T-helper 17 cell (primary cell): Measurements from ENCODE around the gene CTBP2. TPM values are rescaled to one million over a fixed set of nuclear protein-coding genes. Genes with fewer than 3 reads are reported as not detected.

Experiments used
- ATAC-seq: fragments of 150-1000 bp; cut with Tn5 transposase; 2 replicates; pipeline ENCODE4 v1.10.0; 2021; ENCODE audit warnings: mild to moderate bottlenecking, moderate library complexity
- DNase-seq, 3 donors: peaks; one replicate each; pipeline versions ENCODE4 v3.0.0 to v3.0.0-alpha.2; 2020 to 2021
- H3K9me3 ChIP-seq: one replicate; pipeline ENCODE4 v1.7.0; 2013; ENCODE audit warnings: low read length, mild to moderate bottlenecking; ENCODE audit not compliant: control insufficient read depth, poor library complexity, severe bottlenecking
- H3K27ac Mint-ChIP-seq: one replicate; pipeline ENCODE4 v1.8.0; 2022; ENCODE audit warnings: mild to moderate bottlenecking, moderate library complexity, mixed read lengths
- H3K27me3 Mint-ChIP-seq: one replicate; pipeline ENCODE4 v1.8.0; 2022; ENCODE audit warnings: mixed read lengths
- H3K36me3 Mint-ChIP-seq: one replicate; pipeline ENCODE4 v1.8.0; 2022; ENCODE audit warnings: low read depth, mixed read lengths
- H3K4me1 Mint-ChIP-seq: one replicate; pipeline ENCODE4 v1.8.0; 2022; ENCODE audit warnings: mild to moderate bottlenecking, mixed read lengths
- H3K4me3 Mint-ChIP-seq: one replicate; pipeline ENCODE4 v1.8.0; 2022; ENCODE audit warnings: mild to moderate bottlenecking, moderate library complexity, mixed read lengths
- total RNA-seq, 4 donors: library from RNA in 2 of 4; stranded (reverse) in 2 of 4; gene quantifications; one replicate each; pipeline ENCODE4 v1.2.3 and lab custom pipeline; 2022 to 2026

The CTBP2 gene
- total RNA-seq, 2 donors from 2014 or later = 1.3 to 1.5 TPM

DNA sequence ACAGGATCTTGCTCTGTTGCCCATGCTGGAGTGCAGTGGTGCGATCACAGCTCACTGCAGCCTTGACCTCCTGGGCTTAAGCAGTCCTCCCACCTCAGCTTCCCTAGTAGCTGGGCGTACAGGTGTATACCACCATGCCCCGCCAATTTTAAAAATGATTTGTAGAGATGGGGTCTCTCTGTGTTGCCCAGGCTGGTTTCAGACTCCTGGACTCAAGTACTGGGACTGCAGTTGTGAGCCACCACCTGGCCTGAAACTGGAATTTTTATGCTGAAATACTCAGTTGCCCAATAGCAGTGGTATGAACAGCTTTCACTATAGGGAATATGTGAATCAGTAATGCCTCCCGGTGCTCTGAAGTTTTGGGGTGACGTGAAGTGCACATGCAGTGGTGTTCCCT lies 210.8 kb downstream of the CTBP2 start:
- Mint-ChIP-seq H3K27me3 (no peaks in the 10 kb centered on the region), H3K4me1 (peaks cover 35% of the 10 kb centered on the region), H3K27ac (no peak overlapping the region), H3K36me3 (peaks cover 7% of the 10 kb centered on the region), H3K4me3 (no peak overlapping the region)
- DNase-seq = no peak
- no peaks in the 10 kb centered on the region for H3K9me3 ChIP-seq
- no peak for ATAC-seq

- no peaks in the 10 kb centered on the region for H3K9me3 ChIP-seq
- H3K4me3 Mint-ChIP-seq = no peak overlapping the region
- no peaks in the 10 kb centered on the region for H3K27me3 Mint-ChIP-seq
- no peak for ATAC-seq
- peaks cover 44% of the 10 kb centered on the region for H3K4me1 Mint-ChIP-seq
- peaks cover 7% of the 10 kb centered on the region for H3K36me3 Mint-ChIP-seq
- DNase-seq = no peak
- H3K27ac Mint-ChIP-seq = no peak overlapping the region
These were observed 213.4 kb downstream of the CTBP2 start for GRCh38 chr10:124946945-124947344.

GRCh38 chr10:124944982-124945381 lies 215.4 kb downstream of the CTBP2 start:
- H3K4me1 Mint-ChIP-seq = peaks cover 51% of the 10 kb centered on the region
- H3K4me3 Mint-ChIP-seq = no peak overlapping the region
- no peaks in the 10 kb centered on the region for H3K9me3 ChIP-seq
- peaks cover 7% of the 10 kb centered on the region for H3K36me3 Mint-ChIP-seq
- no peak for ATAC-seq
- no peak overlapping the region for H3K27ac Mint-ChIP-seq
- no peaks in the 10 kb centered on the region for H3K27me3 Mint-ChIP-seq
- no peak for DNase-seq

DNA sequence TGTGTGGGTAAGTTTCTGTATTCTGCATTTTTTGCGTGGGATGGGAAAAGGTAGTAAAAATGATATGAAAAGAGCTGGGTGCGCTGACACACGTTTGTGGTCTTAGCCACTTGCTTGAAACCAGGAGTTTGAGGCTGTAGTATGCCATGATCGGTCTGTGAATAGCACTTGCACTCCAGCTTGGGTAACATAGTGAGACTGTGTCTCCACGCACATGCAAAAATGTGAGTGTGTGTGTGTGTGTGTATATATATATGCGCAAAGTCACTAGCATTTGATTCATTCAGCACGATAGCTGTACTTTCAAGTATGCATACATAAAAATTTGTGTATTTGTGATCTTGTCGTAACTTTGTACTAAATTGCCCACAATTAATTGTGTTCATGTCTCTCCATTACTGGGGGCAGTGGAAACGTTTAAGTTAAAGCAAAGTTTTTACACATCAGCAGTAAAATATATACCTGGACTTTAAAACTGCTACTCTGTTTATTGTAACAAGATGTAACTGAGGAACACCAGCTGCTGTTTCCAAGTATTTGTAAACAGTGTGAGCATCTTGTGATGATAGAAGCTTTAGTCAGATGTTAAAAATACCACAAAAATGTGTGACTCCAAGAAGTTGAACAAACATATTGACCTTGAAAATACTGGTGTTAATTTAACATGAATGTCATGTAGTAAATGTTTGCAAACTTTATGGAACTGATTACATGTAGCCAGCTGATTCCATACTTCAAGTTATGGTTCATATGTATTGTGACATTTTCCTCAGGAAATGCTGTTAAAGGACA lies 216.9 kb downstream of the CTBP2 start:
- Mint-ChIP-seq H3K4me3 (peak overlapping the region; percentile 41), H3K27ac (no peak overlapping the region)

DNA sequence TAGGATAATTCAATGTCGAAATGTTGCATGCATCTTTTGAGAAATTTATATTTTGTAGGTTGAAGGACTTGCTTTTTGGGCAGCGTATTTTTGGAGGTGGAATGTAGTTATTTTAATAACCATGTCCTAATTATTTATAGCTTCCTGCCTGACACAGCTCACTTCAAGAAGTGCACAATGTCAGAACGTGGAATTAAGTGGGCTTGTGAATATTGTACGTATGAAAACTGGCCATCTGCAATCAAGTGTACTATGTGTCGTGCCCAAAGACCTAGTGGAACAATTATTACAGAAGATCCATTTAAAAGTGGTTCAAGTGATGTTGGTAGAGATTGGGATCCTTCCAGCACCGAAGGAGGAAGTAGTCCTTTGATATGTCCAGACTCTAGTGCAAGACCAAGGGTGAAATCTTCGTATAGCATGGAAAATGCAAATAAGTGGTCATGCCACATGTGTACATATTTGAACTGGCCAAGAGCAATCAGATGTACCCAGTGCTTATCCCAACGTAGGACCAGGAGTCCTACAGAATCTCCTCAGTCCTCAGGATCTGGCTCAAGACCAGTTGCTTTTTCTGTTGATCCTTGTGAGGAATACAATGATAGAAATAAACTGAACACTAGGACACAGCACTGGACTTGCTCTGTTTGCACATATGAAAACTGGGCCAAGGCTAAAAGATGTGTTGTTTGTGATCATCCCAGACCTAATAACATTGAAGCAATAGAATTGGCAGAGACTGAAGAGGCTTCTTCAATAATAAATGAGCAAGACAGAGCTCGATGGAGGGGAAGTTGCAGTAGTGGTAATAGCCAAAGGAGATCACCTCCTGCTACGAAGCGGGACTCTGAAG lies 217.8 kb downstream of the CTBP2 start:
- Mint-ChIP-seq H3K27ac (peak overlapping the region; percentile 39), H3K27me3 (no peaks in the 10 kb centered on the region), H3K4me1 (peaks cover 40% of the 10 kb centered on the region), H3K36me3 (no peaks in the 10 kb centered on the region), H3K4me3 (peak overlapping the region; percentile 41)
- ATAC-seq (no peak), DNase-seq (no peak)
- no peaks in the 10 kb centered on the region for H3K9me3 ChIP-seq

More for the DNA sequence above, 216.9 kb downstream of the CTBP2 start:
- ATAC-seq (no peak), DNase-seq (no peak)
- H3K4me1 Mint-ChIP-seq = peaks cover 45% of the 10 kb centered on the region
- peaks cover 5% of the 10 kb centered on the region for H3K36me3 Mint-ChIP-seq
- no peaks in the 10 kb centered on the region for H3K9me3 ChIP-seq
- H3K27me3 Mint-ChIP-seq = no peaks in the 10 kb centered on the region

DNA sequence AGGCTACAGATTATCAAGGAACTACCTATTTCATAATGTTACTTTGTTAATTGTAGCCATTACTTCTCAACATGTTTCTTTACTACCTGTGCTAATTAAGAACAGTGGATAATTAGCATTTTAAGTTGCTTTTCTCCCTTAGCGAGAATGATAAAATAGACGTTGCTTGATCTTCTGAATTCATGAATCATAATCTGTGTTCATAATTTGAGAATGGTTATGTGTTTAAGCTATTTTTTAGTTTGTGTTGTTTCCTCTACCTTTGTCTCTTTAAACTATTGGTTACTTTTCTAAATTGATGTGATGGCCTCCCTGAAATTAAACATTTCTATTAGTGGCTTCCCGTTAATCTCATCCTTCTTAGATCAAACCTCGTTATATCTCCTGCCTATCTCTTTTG lies 218.5 kb downstream of the CTBP2 start, which contains the start of gene ZRANB1:
Gene ZRANB1 (plus strand): TSS at position 301 of the 400 bp plus-strand sequence. CDS start 371 bp downstream, outside the sequence.
- Mint-ChIP-seq H3K27me3 (no peaks in the 10 kb centered on the region), H3K4me3 (peak within 1 kb of the TSS; percentile 41)

GRCh38 chr10:124939290-124939689 lies 221.1 kb downstream of the CTBP2 start:
- H3K27ac Mint-ChIP-seq = no peak overlapping the region
- no peaks in the 10 kb centered on the region for H3K9me3 ChIP-seq
- no peaks in the 10 kb centered on the region for H3K27me3 Mint-ChIP-seq
- peaks cover 47% of the 10 kb centered on the region for H3K4me1 Mint-ChIP-seq
- no peak for DNase-seq
- H3K36me3 Mint-ChIP-seq = no peaks in the 10 kb centered on the region
- no peak overlapping the region for H3K4me3 Mint-ChIP-seq
- no peak for ATAC-seq

More for the DNA sequence above, 218.5 kb downstream of the CTBP2 start, which contains the start of gene ZRANB1:
- no peaks in the 10 kb centered on the region for H3K9me3 ChIP-seq
- peaks cover 32% of the 10 kb centered on the region for H3K4me1 Mint-ChIP-seq
- no peak for ATAC-seq
- DNase-seq = no peak
- H3K27ac Mint-ChIP-seq = peak within 1 kb of the TSS; percentile 39
- H3K36me3 Mint-ChIP-seq = no peaks in the 10 kb centered on the region

DNA sequence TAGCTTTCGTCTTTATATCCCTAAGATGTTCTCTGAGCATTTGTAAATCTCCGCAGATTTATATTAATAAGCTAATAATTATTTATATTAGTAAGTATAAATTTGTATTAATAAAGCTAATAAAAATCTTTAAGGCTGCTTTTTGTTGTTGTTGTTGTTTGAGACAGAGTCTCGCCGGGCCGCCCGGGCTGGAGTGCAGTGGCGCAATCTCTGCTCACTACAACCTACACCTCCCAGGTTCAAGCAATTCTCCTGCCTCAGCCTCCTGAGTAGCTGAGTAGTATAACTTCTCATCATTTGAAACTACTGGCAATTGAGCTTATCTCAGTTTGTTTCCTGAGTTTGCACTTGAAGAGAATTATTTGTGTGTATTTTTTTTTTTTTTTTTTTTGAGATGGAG lies 223.6 kb downstream of the CTBP2 start:
- no peaks in the 10 kb centered on the region for H3K9me3 ChIP-seq
- no peak overlapping the region for H3K27ac Mint-ChIP-seq
- H3K4me3 Mint-ChIP-seq = no peak overlapping the region
- no peaks in the 10 kb centered on the region for H3K36me3 Mint-ChIP-seq
- DNase-seq (no peak), ATAC-seq (no peak)
- H3K27me3 Mint-ChIP-seq = no peaks in the 10 kb centered on the region
- peaks cover 35% of the 10 kb centered on the region for H3K4me1 Mint-ChIP-seq

DNA sequence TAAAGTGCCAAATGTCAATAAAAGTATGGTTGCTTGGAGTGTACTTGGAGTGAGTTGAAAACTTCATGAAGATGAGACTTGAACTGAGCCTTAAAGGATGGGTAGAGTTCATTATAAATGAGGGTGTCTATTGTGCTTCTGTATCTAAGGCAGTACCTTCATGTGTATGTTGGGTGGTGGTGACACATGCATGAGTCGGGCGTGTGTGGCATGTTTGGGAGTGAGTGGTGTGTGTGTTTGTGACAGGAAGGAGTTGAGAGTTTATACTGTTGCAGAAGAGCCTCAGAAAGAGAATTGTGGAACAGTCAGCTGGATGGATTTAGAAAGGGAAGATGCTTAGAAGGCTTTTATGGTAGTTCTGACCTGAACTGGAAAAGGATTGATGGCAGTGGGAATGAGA lies 224.4 kb downstream of the CTBP2 start:
- Mint-ChIP-seq H3K4me1 (peaks cover 33% of the 10 kb centered on the region), H3K27ac (no peak overlapping the region), H3K4me3 (peak overlapping the region; percentile 8), H3K36me3 (no peaks in the 10 kb centered on the region), H3K27me3 (no peaks in the 10 kb centered on the region)
- ATAC-seq = peak; percentile 42
- no peak for DNase-seq
- H3K9me3 ChIP-seq = no peaks in the 10 kb centered on the region

Other genes starting within 250 kb of the CTBP2 start
- gene ZRANB1, start 218.4 kb downstream of the CTBP2 start, total RNA-seq = 10 to 100 TPM; 19.4 to 21.3 TPM